HG02840 (cell line): ENCODE data around the gene ST14.

Source experiments
- ATAC-seq: cut with Tn5 transposase; IDR thresholded peaks from one replicate; pipeline ENCODE4 v1.9.1; 2021; ENCODE audit warnings: mild to moderate bottlenecking, moderate library complexity, moderate number of reproducible peaks; ENCODE audit not compliant: unreplicated experiment, low FRiP score

Gene ST14

DNA sequence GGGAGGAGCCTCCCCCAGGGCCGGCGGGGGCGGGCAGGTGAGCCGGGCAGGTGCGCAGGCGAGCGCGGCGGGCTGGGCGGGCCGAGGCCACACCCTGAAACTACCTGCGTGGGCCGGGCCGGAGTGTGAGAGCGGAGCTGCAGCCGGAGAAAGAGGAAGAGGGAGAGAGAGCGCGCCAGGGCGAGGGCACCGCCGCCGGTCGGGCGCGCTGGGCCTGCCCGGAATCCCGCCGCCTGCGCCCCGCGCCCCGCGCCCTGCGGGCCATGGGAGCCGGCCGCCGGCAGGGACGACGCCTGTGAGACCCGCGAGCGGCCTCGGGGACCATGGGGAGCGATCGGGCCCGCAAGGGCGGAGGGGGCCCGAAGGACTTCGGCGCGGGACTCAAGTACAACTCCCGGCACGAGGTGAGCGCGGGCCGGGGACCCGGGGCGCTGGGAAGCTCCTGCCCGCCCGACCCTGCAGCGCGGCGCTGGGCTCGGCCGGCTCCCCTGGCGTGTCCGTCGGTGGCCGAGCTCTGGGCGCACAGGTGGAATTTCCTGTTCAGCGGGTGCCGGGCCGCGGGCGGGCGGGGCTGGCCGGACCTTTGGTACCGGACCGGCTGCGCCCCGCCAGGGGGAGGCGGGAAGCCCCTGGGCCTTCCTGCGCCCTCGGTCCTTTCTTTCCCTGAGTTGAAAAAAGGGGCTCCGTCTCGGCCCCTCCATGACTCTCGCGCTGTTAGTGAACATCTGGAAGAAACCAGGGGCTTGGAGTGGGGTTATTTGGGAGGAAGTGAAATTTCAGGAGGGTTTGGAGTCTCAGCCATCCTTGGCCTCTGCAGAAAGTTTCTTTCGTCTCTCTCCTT, at the start of gene ST14:
Gene ST14, plus strand, starts transcription at position 126 of the 841 bp plus-strand sequence. Its CDS starts 198 bp downstream, at position 324.
- ATAC-seq: no peak

DNA sequence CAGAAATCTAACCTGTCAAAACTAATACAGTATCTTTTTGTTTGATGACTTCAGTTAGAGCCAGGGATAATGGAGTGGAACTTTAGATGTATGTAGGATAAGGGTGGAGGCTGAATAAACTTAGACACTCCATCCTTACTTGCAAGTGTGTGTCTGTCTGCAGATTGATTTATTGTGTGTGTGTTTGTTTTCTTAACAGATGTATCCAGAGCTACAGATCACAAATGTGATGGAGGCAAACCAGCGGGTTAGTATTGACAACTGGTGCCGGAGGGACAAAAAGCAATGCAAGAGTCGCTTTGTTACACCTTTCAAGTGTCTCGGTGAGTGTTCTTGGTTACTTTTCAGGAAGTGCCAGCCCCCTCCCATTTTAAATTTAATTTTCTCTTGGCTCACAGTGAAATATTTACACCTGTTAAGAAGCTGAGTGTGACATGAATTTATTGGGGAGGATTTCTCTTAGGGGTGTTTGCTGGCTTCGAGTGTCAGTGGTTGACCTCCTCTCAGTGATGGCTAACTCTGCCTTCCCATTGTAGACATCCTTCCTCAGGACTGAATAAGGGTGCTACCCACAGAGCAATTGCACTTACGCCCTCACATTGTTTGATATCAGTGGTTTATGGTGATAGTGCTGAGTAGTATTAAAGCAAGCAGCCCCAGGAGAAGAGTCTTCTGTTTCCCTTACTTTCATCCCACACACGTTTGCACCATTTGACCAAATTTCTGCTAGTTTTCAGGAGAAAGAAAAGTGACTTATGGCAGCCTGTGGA, 49.1 kb upstream of the ST14 start:
- ATAC-seq: no peak

DNA sequence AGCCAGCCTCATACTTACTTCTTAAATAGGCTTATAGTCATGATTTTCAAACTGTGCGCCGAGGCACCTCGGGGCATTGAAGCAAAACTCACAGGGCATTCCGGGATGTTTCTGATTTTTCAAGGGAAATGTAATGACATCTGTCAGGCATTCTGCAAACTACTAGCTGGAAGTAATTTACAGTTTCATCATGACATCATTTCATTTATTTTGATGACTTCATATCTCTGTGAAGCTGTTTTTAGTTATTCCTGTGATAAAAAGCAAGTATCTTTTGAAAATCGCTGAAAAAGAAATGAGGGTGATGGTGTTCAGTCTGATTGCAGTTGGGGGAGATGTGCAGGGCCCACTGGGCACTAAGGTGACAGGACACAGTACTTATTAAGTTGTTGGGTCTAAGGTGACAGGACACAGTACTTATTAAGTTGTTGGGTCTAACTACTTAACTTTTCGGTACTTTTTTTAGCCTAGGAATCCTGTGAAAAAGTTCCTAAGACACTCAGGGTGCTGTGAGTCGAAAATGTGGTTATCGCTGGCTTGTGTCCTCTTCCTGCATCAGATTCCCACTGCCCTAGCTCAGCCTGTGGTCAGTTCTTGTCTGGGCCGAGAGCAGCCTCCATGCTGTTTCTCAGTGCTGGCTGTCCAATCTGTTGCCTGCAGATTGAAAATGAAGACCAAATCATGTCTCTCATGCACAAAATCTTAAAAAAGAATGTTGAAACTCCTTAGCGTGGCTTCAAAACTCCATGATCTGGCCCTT, 47.3 kb upstream of the ST14 start:
- no peak for ATAC-seq

DNA sequence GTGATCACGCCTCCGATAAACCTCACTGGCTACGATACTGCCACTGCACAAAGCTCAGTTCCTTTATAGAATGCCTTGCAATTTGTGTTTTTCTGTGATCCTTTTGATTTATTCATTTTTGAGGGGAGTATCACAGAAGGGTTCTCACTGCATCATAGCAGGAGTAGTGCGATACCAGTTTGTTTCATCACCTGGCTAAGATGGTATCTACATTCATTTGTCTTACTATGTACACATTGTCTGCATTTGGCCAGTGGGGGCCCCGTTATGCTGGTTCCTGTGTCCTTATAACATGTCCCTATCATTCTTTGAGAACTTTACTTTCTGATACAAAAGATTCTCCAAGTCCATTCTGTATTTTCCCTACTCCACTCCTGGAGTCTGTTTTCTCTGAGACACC, 45.3 kb upstream of the ST14 start:
- ATAC-seq: no peak

DNA sequence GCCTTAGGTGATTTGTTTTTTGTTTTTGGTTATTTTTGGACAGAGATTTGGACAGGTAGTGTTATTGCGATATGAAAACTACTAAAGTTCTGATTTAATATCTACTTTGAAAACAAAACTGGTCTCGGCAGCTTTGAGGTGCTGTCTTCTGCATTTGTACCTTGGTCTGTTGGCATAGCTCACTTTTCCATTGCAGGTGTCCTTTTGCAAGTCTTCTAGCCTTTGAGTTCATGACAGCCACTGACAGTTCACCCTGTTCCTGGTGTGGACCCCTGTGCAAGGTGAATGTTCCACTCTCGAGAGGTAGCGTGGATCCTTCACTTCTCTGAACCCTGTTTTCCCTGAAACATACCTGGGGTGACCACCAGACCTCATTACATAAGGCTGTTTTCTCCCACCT, 44.9 kb upstream of the ST14 start:
- ATAC-seq: no peak

DNA sequence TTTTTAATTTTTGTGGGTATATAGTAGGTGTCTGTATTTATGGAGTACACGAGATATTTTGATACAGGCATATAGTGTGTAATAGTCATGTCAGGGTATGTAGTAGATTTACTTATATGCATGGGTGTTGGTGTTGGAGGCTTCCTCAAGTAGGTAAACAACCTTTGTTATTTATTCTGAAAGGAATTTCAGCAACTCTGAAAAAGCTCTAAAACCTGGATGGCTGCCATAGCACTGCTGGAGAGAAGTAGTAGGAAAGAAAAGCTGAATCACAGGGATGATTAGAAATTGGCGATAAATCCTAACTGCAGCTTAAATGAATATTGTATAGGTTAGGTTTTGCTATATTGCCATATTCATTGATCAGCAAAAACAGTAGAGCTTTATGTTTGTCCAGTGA, 44.4 kb upstream of the ST14 start:
- no peak for ATAC-seq

DNA sequence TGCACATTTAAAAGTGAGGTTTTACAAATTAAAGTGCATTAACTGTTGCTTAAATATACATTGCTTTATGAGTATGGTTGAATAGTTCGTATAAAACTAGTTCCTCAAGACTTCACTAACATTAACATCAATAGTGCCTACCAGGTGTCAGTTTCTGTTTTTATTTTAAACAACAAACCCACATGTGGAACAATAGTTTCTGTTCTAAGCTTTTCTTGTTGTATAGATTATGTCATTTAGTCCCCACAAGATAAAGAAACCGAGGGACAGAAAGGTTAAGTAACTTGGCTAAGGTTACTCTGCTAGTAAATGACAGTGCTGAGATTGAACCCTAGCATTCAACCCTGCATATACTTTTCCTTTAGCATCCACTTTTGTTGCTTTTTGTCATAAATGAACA, 41.4 kb upstream of the ST14 start:
- no peak for ATAC-seq

DNA sequence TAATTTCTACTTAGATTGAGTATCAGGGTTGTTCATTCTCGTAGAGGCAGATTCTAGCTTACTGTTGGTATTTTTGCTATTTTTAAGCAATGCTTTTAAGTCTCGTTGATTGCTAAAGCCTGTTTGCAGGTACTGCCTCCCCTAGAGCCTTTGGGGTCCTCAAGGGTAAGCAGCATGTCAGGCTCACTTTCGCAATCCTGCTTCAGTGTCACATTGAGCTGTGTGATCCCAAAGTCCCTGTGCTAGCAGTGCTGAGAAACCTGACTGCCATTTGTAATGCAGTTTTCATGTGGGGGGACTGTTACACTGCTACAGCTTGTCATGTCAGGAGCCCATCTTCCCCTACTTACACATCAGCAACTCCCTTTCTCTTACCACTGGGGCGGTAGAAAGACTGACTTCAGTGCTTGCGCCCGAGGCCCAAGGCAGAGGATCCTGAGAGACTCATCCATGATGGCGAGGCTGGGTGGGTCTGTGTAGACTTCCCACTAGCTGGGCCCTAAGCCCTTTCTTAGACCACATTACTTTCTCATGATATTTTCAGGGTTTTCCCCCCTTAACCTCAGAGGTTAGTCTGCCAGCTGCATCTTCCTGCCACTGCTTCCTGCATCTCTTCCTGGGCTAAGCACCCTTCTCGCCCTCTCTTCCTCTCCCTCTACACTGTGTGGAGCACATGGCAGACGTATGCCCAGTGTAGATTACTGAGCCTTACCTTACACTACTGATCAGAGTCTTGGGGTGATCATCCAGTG, 40.8 kb upstream of the ST14 start:
- no peak for ATAC-seq

DNA sequence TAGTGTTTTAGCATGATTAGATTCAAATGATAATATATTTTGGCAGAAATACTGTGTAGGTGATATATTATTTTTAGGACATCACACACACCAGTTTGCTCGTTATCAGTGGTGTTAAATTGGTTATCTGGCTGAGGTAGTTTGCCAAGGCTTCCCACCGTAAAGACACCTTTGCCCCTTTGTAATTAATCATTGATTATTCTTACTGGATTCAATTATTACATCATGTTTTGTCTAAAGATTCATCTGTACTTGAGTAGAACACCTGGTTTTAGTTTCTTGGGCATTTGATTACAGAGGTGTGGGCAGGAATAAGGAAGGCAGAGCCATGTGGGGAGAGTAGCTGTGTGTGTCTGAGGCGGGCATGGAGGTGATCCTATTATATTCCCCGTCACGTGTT, 39.5 kb upstream of the ST14 start:
- no peak for ATAC-seq

DNA sequence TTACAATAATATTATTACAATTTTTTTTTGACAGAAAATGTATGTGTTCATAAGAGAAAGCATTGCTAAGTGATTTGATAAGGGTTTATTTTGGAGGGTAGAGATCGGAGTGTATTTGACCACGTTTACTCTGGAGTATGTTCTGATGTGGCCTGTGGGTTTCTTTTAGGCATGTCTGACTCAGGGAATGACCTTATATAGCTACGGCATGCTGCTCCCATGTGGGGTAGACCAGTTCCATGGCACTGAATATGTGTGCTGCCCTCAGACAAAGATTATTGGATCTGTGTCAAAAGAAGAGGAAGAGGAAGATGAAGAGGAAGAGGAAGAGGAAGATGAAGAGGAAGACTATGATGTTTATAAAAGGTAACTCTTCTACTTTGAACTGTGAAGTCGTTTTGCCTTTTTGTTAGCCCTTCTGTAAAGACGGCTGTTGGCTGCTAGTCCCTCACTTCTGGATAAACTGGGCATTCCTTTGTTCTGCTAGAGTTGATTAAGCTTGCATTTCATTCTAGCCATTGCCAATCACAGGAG, 38.1 kb upstream of the ST14 start:
- no peak for ATAC-seq

DNA sequence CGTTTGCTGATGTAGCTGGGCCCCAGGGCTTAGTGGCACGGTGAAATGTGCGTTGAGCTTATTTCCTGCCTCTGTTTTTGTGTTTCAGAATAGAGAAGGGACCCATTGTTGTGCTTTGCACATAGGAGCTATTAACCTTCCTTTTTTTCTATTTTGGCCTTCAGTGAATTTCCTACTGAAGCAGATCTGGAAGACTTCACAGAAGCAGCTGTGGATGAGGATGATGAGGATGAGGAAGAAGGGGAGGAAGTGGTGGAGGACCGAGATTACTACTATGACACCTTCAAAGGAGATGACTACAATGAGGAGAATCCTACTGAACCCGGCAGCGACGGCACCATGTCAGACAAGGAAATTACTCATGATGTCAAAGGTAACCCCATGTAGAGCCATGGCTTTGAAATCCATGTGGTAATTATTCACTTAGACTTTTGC, 37.4 kb upstream of the ST14 start:
- ATAC-seq: no peak

DNA sequence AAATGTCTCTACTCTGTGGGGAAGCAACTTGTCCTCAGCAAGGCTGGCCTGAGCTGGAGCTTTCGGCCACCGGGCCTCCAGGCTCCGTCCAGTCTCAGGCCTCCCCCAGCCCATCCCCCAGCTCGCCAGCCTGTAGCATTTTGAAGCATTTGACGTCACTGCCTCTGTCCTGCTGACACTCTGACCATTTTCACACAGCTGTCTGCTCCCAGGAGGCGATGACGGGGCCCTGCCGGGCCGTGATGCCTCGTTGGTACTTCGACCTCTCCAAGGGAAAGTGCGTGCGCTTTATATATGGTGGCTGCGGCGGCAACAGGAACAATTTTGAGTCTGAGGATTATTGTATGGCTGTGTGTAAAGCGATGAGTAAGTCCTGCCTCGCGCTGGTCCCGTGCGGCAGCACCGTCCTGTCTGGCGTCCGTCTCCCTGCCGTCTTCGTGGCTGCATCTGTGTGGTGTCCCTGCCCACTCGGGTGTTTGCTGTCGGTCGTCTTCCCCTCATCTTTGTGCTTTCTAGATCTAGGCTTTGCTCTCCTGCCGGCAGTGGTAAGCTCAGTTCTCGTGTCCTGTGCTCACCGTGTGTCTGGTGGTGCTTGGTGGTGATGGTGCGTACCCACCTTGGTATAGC, 36.1 kb upstream of the ST14 start:
- no peak for ATAC-seq

DNA sequence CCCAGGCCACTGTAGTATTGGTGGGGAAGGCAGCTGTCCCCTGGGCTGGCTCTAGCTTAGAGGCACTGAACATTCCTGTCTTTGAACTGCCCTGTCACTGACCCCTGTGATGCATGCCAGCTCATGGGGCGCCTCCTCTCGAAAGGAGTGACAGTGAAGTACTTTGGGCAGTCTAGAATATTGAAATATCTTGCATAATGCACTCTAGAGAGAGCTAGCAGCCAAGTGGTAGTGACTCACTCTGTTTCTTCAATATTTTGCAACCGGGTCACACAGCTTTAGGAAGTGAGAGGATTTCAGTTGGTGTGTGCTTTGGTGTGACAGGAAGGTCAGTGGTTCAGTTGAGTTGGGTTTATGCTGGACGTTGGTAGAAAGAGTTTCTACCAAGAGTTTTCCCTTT, 35.5 kb upstream of the ST14 start:
- no peak for ATAC-seq

DNA sequence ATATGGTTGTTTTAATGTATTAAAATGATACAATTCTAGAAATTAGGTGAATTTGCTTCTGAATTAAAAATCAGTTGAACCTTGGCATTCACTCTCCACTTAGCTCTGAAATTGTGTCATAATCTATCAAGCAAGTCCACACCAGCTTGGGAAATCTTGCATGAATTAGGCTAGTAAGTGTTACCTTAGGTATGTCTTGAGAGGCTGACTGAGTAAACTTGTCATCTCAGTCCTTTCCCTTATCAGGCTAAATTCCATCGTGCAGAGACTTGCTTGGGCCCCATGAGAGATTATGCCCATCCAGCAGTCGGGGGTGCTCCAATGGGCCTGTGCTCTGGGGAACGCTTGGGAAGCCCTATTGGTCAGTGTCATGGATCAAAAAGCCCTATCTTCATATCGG, 33.9 kb upstream of the ST14 start:
- ATAC-seq: no peak

DNA sequence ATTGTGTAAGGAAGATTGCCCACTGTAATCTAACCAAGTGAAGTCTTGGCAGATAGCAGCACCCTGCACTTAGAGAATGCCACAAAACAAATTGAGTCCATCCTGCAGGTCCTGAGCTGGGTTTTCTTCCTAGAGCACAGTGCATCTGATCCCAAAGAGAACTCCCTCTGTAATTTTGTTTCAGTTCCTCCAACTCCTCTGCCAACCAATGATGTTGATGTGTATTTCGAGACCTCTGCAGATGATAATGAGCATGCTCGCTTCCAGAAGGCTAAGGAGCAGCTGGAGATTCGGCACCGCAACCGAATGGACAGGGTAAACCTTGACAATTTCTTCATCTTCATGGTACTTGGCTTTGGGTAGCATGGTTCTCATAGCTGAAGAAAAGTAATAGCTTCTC, 33.1 kb upstream of the ST14 start:
- ATAC-seq: no peak

DNA sequence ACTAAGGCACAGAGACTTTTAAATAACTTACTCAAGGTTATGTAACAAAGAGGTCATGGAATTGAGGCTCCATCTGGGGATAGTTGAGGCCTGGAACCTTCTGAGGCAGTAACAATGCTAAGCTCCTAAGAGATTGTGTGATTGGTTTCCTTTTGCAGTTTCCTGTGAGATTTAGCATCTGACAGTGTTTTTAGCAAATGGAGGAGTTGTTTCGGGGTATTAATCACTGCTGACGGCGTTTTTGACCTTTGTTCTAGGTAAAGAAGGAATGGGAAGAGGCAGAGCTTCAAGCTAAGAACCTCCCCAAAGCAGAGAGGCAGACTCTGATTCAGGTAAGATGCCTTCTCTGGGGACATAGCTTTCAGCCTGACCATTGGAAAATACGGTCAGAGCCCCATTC, 32.1 kb upstream of the ST14 start:
- no peak for ATAC-seq

DNA sequence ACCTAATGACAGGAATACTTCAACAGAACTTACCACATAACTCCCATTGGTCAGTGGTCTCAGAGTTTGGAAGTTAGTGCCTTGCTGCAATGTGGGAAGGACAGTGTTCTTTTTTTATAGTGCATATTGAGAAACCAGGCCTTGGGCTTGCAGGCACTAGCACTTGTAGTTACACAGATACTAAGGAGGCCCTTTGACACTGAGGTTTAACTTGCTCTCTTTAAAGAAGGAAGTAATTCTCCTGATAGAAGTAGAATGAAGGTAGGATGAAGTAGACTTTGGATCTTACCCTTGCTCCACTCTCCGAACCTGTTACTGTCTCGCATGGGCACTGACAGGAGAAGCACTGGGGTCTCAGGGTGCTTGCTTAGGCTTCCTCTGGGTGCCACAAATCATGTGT, 31.0 kb upstream of the ST14 start:
- ATAC-seq: no peak

DNA sequence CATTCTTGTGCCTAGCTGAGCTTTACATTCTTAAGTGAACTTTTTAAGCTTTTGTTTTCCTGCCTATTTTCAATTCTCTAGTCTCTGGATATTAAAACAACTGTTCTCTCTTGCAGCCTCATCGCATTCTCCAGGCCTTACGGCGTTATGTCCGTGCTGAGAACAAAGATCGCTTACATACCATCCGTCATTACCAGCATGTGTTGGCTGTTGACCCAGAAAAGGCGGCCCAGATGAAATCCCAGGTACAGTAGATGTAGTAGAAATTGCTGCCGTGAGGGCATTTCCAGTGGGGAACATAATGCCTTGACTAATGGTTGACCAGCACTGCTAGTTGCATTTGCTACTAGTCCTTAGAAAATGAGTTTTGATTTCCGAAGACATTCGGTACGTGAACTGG, 29.7 kb upstream of the ST14 start:
- ATAC-seq: no peak

DNA sequence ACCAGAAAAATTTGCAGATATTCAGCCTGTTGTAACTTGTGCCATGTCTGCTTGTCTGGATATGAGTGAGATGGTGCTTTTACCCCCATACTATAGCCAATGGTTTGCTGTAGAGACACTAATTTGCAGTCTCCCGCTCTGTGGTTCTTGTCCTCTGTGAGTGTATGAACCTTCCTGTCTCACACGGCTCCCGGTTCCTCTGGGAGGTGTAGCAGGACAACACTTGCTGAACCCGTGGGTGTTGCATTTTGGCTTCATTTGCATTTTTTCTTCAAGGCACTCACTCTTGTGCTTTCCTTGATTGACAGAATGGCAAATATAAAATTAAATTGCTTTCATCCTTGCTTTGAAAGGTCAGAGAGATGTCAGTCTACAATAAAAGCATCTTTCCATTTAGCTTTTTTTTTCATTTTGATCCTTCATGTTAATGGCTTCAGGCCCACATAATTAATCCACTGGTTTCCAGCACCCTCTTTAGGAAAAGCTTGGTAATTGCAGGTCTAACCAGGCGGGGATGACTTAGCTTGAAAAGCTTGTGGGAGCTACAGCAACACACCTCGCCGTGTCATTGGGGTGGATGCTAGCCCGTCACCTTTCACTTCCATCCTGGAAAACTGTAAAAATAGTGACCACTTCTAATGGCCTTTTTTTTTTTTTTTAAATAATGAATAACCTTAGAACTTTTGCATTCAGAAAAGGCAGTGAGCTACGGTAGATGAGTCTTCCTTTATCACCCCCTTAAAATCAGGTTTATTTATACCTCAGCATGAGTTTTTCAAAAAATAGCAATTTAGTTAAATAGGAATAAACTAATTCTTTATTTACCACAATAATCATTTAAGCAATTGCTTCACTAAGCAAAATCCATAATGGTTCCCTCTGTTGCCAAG, 27.4 kb upstream of the ST14 start:
- ATAC-seq: no peak
